Nephron progenitor cell (in vitro differentiated cells): Measurements from ENCODE around the gene EDA.

ENCODE experiments used
- DNase-seq: peaks from one replicate; pipeline ENCODE4 v3.0.0; 2021
- H3K27ac Mint-ChIP-seq: 2 replicates; pipeline ENCODE4 v1.8.0; 2021; ENCODE audit warnings: mild to moderate bottlenecking, moderate library complexity, mixed read lengths
- H3K27me3 Mint-ChIP-seq: 2 replicates; pipeline ENCODE4 v1.8.0; 2021; ENCODE audit warnings: mild to moderate bottlenecking, low read depth, mixed read lengths; ENCODE audit not compliant: poor library complexity
- H3K36me3 Mint-ChIP-seq: 2 replicates; pipeline ENCODE4 v1.8.0; 2021; ENCODE audit warnings: low read depth, mixed read lengths
- H3K4me1 Mint-ChIP-seq: 2 replicates; pipeline ENCODE4 v1.8.0; 2021; ENCODE audit warnings: mixed read lengths
- H3K4me3 Mint-ChIP-seq: 2 replicates; pipeline ENCODE4 v1.8.0; 2021; ENCODE audit warnings: mild to moderate bottlenecking, moderate library complexity, mixed read lengths
- H3K9me3 Mint-ChIP-seq: 2 replicates; pipeline ENCODE4 v1.8.0; 2021; ENCODE audit warnings: mild to moderate bottlenecking, moderate library complexity, mixed read lengths
- TF ChIP-seq, protein P1 (sequence below): fragments of 200-600 bp; sonication (generic); IDR thresholded peaks from 2 replicates; pipeline ENCODE4 v1.5.0; 2021; ENCODE audit warnings: antibody characterized with exemption

The EDA gene

DNA sequence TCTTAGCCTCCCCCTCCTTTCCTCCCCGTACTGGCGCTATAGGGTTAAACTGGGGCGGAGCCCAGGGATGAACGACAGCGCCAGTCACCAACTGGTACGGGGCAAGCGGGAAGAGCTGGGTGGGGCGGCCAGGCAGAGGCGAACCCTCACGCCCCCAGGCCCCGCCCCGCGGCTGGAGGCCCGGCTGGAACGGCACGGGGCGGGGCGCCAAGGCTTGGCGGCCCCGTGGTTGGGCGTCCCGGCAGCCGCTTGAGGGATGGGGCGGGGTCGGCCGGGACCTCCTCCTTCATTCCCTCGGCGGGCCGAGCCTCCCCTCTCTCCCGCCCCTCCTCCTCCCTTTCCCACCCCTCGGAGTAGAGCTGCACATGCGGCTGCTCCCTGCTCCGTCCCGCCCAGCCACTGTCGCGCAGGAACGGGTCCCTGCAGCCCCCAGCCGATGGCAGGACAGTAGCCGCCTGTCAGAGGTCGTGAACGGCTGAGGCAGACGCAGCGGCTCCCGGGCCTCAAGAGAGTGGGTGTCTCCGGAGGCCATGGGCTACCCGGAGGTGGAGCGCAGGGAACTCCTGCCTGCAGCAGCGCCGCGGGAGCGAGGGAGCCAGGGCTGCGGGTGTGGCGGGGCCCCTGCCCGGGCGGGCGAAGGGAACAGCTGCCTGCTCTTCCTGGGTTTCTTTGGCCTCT lies at the start of gene EDA:
TSS of gene EDA (plus strand) at position 335 of the 678 bp plus-strand sequence.
- peaks cover 37% of the 10 kb centered on the region for H3K9me3 Mint-ChIP-seq
- peak; percentile 91 for DNase-seq
- no peaks in the 10 kb centered on the region for H3K36me3 Mint-ChIP-seq

DNA sequence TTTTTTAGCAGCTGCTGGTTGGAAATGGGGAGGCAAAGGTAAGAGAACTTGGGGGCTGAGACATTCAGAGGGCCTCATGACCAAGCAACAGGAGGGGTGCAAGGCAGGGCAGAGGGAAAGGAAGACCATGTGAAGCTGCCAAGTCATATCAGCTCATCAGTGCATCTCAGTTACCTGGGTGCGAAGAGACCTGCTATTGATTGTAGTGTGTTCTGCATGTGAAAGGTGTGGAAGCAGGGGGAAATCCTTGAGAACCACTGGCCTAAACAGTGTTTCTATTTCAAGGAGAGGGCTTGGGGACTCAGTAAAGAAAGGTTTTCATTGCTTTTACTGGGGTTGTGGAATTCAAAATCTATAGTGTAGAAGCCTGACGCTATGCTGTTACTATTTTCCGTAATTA lies 47.1 kb upstream of the EDA start:
- H3K27me3 Mint-ChIP-seq, result peaks cover 2% of the 10 kb centered on the region

More for the DNA sequence above, at the start of gene EDA:
- TF ChIP-seq, protein P1, sequence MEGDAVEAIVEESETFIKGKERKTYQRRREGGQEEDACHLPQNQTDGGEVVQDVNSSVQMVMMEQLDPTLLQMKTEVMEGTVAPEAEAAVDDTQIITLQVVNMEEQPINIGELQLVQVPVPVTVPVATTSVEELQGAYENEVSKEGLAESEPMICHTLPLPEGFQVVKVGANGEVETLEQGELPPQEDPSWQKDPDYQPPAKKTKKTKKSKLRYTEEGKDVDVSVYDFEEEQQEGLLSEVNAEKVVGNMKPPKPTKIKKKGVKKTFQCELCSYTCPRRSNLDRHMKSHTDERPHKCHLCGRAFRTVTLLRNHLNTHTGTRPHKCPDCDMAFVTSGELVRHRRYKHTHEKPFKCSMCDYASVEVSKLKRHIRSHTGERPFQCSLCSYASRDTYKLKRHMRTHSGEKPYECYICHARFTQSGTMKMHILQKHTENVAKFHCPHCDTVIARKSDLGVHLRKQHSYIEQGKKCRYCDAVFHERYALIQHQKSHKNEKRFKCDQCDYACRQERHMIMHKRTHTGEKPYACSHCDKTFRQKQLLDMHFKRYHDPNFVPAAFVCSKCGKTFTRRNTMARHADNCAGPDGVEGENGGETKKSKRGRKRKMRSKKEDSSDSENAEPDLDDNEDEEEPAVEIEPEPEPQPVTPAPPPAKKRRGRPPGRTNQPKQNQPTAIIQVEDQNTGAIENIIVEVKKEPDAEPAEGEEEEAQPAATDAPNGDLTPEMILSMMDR, result no peak
- peaks cover 13% of the 10 kb centered on the region for H3K27me3 Mint-ChIP-seq
- H3K27ac Mint-ChIP-seq, result no peak within 1 kb of the TSS
- H3K4me3 Mint-ChIP-seq, result peak within 1 kb of the TSS; percentile 86
- H3K4me1 Mint-ChIP-seq, result peaks cover 31% of the 10 kb centered on the region

DNA sequence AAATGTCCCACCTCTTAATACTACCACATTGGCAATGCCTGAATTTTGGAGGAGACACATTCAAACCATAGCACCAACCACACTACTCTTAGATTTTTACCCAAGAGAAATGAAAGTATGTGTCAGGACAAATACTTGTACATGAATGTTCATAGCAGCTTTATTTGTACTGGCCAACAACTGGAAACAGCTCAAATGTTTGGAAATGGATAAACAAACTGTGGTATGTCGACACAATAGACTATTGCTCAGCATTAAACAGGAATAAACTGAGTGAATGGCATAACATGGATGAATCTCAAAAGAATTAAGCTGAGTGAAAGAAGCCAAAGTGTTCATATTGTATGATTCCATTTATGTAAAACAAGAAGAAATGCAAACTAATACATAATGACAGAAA lies 18.5 kb upstream of the EDA start:
- H3K4me3 Mint-ChIP-seq, result no peak overlapping the region
- H3K27ac Mint-ChIP-seq, result no peak overlapping the region
- peaks cover 4% of the 10 kb centered on the region for H3K27me3 Mint-ChIP-seq
- TF ChIP-seq, protein P1, result no peak
- peaks cover 24% of the 10 kb centered on the region for H3K9me3 Mint-ChIP-seq
- DNase-seq, result no peak
- H3K36me3 Mint-ChIP-seq, result no peaks in the 10 kb centered on the region
- peaks cover 5% of the 10 kb centered on the region for H3K4me1 Mint-ChIP-seq

More for the DNA sequence above, 47.1 kb upstream of the EDA start:
- DNase-seq, result no peak
- no peaks in the 10 kb centered on the region for H3K36me3 Mint-ChIP-seq
- no peak overlapping the region for H3K4me3 Mint-ChIP-seq
- no peaks in the 10 kb centered on the region for H3K4me1 Mint-ChIP-seq
- H3K27ac Mint-ChIP-seq, result no peak overlapping the region
- TF ChIP-seq, protein P1, result no peak
- H3K9me3 Mint-ChIP-seq, result peaks cover 58% of the 10 kb centered on the region

DNA sequence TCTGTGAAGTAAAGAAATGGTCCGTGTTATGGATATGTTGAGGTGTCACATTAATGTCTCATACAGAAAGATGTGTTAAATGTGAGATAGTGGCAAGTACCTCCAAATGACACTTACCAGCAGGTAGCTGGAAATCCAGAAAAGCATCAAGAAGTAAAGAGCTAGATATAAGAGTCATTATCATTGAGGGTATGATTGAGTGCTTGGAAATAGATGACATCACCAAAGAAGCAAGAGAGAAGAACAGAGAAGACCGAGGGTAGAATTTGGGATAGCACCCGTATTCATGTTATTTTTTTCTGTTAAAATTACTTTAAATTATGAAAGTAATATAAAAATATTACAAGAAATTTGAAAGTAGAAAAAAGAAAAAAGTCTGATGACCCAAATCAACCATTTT lies 15.7 kb upstream of the EDA start:
- TF ChIP-seq, protein P1, result no peak
- peaks cover 17% of the 10 kb centered on the region for H3K9me3 Mint-ChIP-seq
- no peak overlapping the region for H3K27ac Mint-ChIP-seq
- no peak for DNase-seq
- peaks cover 30% of the 10 kb centered on the region for H3K4me1 Mint-ChIP-seq
- H3K36me3 Mint-ChIP-seq, result no peaks in the 10 kb centered on the region
- no peak overlapping the region for H3K4me3 Mint-ChIP-seq
- H3K27me3 Mint-ChIP-seq, result peaks cover 4% of the 10 kb centered on the region

DNA sequence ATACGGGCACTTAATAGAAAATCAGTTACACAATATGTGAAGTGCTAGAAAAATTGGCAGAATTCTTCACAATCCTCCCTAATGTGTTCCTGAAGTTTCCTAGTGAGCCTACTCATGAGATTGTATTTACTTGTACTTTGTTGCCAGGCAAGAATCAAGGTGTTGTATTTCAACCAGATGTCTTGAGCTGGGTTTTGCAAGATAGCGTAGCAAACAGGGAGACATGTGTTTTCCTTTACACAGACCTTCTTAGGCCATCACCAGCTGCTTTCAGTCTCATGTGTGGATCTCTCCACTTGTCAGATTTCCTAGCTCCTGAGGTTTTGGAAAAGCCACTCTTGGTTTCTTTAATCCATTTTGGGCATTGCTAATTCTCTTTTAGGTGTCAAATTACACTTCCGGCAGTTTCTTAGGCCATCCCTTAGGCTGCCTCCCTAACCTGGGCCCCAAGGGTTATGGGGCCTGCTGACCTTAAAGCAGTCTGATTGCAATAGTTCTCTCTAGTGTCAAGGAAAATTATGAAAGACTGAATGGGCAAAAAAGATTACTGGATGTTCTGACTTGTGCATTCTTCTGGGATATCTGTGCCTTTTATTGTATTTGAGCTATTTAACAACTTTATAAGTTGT lies 12.2 kb upstream of the EDA start:
- peak; percentile 10 for DNase-seq
- Mint-ChIP-seq H3K4me1 (peaks cover 40% of the 10 kb centered on the region), H3K27me3 (no peaks in the 10 kb centered on the region)

More for the DNA sequence above, 12.2 kb upstream of the EDA start:
- Mint-ChIP-seq H3K9me3 (peaks cover 3% of the 10 kb centered on the region), H3K36me3 (no peaks in the 10 kb centered on the region), H3K27ac (peak overlapping the region; percentile 92), H3K4me3 (peak overlapping the region; percentile 11)
- TF ChIP-seq, protein P1, result no peak
